UCSD-AML1 (cell line): ENCODE results near the gene FTL.
"Not testable (repeated sequence)": the region's sequence is repeated elsewhere in the genome, so short reads cannot be mapped to it uniquely, and the experiment has no call there.

Source experiments
- DNase-seq: peaks from one replicate; lab custom pipeline; 2025; ENCODE audit not compliant: unreplicated experiment; lab: John Stamatoyannopoulos, UW

FTL gene

GRCh38 chr19:48965040-48965805 lies at the start of gene FTL:
TSS of gene FTL (plus strand) at chr19:48965309. CDS start at chr19:48965508, 199 bp downstream.
- DNase-seq = peak; percentile 97

GRCh38 chr19:48915757-48916156 lies 49.4 kb upstream of the FTL start:
- DNase-seq = no peak

- no peak for DNase-seq
These were observed 47.0 kb upstream of the FTL start for GRCh38 chr19:48918071-48918470.

- no peak for DNase-seq
These were observed 46.3 kb upstream of the FTL start for GRCh38 chr19:48918801-48919247.

- not testable (repeated sequence) for DNase-seq
These were observed 45.8 kb upstream of the FTL start for GRCh38 chr19:48919271-48919670.

GRCh38 chr19:48920949-48921348 lies 44.2 kb upstream of the FTL start:
- no peak for DNase-seq

- DNase-seq = no peak
These were observed 43.2 kb upstream of the FTL start for GRCh38 chr19:48921721-48922500.

- DNase-seq = no peak
These were observed 42.3 kb upstream of the FTL start for GRCh38 chr19:48922548-48923490.

- no peak for DNase-seq
These were observed 39.8 kb upstream of the FTL start for GRCh38 chr19:48925240-48925843.

- not testable (repeated sequence) for DNase-seq
These were observed 39.2 kb upstream of the FTL start for GRCh38 chr19:48925890-48926289.

GRCh38 chr19:48926909-48927308 lies 38.2 kb upstream of the FTL start:
- DNase-seq = no peak

GRCh38 chr19:48927692-48928091 lies 37.4 kb upstream of the FTL start:
- not testable (repeated sequence) for DNase-seq

- no peak for DNase-seq
These were observed 36.7 kb upstream of the FTL start for GRCh38 chr19:48928164-48929025.

GRCh38 chr19:48933382-48933932 lies 31.7 kb upstream of the FTL start, which contains the start of gene DHDH:
TSS of gene DHDH (plus strand) at chr19:48933699. CDS start at chr19:48933722, 23 bp downstream.
- DNase-seq = peak; percentile 75

- no peak for DNase-seq
These were observed 30.3 kb upstream of the FTL start for GRCh38 chr19:48934837-48935236.

GRCh38 chr19:48935864-48936263 lies 29.2 kb upstream of the FTL start:
- DNase-seq = no peak

- DNase-seq = no peak
These were observed 26.9 kb upstream of the FTL start for GRCh38 chr19:48938256-48938655.

GRCh38 chr19:48940902-48941301 lies 24.2 kb upstream of the FTL start:
- DNase-seq = no peak

- no peak for DNase-seq
These were observed 22.0 kb upstream of the FTL start for GRCh38 chr19:48943081-48943480.
